ENCODE results near the gene CAPRIN1. TPM values are rescaled to one million over a fixed set of nuclear protein-coding genes. Genes with fewer than 3 reads are reported as not detected.

The CAPRIN1 gene
- total RNA-seq, 1 experiment from 2014 or later = 1,470 TPM

DNA sequence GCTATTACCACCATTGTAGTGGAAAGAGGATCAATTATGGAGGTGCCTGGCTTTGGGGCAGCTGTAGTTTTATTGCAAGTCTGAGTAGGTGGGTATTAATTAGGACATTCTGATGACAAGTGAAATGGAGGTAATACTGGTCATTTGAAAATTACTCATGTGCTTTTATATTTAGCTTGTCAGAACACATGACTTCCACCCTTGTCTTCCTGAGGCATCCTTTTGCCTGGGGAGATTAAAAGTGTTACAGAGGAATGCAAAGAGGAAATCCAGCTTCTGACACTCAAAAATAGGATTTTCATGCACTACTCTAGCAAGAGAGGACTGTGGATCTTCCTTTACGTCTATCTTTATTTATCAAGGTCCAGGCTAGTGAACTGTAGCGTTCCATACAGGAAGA, 44.7 kb upstream of the CAPRIN1 start:
- H3K4me3 ChIP-seq (ENCODE audit: low read depth, low read length, poor library complexity, severe bottlenecking) = no peak overlapping the region
- H3K36me3 ChIP-seq (ENCODE audit: insufficient read depth, low read length, poor library complexity, severe bottlenecking) = no peaks in the 10 kb centered on the region
- TF ChIP-seq, protein P1, sequence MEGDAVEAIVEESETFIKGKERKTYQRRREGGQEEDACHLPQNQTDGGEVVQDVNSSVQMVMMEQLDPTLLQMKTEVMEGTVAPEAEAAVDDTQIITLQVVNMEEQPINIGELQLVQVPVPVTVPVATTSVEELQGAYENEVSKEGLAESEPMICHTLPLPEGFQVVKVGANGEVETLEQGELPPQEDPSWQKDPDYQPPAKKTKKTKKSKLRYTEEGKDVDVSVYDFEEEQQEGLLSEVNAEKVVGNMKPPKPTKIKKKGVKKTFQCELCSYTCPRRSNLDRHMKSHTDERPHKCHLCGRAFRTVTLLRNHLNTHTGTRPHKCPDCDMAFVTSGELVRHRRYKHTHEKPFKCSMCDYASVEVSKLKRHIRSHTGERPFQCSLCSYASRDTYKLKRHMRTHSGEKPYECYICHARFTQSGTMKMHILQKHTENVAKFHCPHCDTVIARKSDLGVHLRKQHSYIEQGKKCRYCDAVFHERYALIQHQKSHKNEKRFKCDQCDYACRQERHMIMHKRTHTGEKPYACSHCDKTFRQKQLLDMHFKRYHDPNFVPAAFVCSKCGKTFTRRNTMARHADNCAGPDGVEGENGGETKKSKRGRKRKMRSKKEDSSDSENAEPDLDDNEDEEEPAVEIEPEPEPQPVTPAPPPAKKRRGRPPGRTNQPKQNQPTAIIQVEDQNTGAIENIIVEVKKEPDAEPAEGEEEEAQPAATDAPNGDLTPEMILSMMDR (conservative IDR thresholded peaks at IDR 0.05; ENCODE audit: low read depth, low read length) = no peak
- TF ChIP-seq EZH2 (IDR thresholded peaks at IDR 0.05; ENCODE audit: borderline replicate concordance, low read depth, low read length, poor library complexity, severe bottlenecking) = no peak
- CTCF ChIA-PET = interaction anchor here (0.6 to 1.2 kb wide), 2 partner anchors 9 to 19 kb away, joined by 3 to 5 read pairs; no protein-coding TSS in a partner anchor
- H3K4me1 ChIP-seq (ENCODE audit: insufficient read depth, low read length, poor library complexity, severe bottlenecking) = peaks cover 14% of the 10 kb centered on the region
- no TSS peak for BruUV-seq (replicated peaks)
- DNase-seq (ENCODE audit: low spot score) = no peak
- no peaks in the 10 kb centered on the region for H3K27me3 ChIP-seq (replicated peaks; ENCODE audit: insufficient read depth, low read depth, low read length, poor library complexity)
- intact Hi-C loops (cut with micrococcal nuclease; ENCODE audit: unreplicated experiment) = no loop called here
- H3K9me3 ChIP-seq (ENCODE audit: low read depth, low read length, poor library complexity, severe bottlenecking) = no peaks in the 10 kb centered on the region
- H3K27ac ChIP-seq (ENCODE audit: low read depth, low read length, poor library complexity, severe bottlenecking) = no peak overlapping the region
- POLR2A ChIA-PET (ENCODE audit: low non-redundant PET) = no interaction called here

DNA sequence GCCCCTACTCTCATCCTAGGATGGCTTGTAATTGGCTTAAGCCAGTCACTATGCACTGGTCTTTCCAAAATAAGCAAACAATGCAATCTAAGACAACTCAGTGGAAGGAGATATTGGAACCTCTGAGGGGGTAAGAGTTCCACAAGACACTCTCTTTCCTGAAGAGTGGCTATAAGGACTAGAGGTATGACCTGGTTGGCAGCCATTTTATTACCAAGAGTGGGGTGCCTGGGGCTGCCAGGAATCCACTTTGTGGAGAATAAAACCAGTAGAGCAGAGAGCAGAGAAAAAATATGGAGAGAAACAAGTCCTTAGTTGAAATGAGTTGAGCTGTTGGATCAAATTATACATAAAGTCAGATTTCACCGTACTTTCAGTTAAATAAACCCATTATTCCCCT, 38.8 kb upstream of the CAPRIN1 start:
- H3K36me3 ChIP-seq (ENCODE audit: insufficient read depth, low read length, poor library complexity, severe bottlenecking) = no peaks in the 10 kb centered on the region
- TF ChIP-seq, protein P1 (conservative IDR thresholded peaks at IDR 0.05; ENCODE audit: low read depth, low read length) = no peak
- TF ChIP-seq EZH2 (IDR thresholded peaks at IDR 0.05; ENCODE audit: borderline replicate concordance, low read depth, low read length, poor library complexity, severe bottlenecking) = no peak
- intact Hi-C loops (cut with micrococcal nuclease; ENCODE audit: unreplicated experiment) = no loop called here
- no peak overlapping the region for H3K4me3 ChIP-seq (ENCODE audit: low read depth, low read length, poor library complexity, severe bottlenecking)
- ChIA-PET POLR2A (ENCODE audit: low non-redundant PET) (no interaction called here), CTCF (no interaction called here)
- no peak for DNase-seq (ENCODE audit: low spot score)
- H3K9me3 ChIP-seq (ENCODE audit: low read depth, low read length, poor library complexity, severe bottlenecking) = no peaks in the 10 kb centered on the region
- no peaks in the 10 kb centered on the region for H3K4me1 ChIP-seq (ENCODE audit: insufficient read depth, low read length, poor library complexity, severe bottlenecking)
- H3K27me3 ChIP-seq (replicated peaks; ENCODE audit: insufficient read depth, low read depth, low read length, poor library complexity) = no peaks in the 10 kb centered on the region
- BruUV-seq (replicated peaks) = no TSS peak
- H3K27ac ChIP-seq (ENCODE audit: low read depth, low read length, poor library complexity, severe bottlenecking) = no peak overlapping the region

DNA sequence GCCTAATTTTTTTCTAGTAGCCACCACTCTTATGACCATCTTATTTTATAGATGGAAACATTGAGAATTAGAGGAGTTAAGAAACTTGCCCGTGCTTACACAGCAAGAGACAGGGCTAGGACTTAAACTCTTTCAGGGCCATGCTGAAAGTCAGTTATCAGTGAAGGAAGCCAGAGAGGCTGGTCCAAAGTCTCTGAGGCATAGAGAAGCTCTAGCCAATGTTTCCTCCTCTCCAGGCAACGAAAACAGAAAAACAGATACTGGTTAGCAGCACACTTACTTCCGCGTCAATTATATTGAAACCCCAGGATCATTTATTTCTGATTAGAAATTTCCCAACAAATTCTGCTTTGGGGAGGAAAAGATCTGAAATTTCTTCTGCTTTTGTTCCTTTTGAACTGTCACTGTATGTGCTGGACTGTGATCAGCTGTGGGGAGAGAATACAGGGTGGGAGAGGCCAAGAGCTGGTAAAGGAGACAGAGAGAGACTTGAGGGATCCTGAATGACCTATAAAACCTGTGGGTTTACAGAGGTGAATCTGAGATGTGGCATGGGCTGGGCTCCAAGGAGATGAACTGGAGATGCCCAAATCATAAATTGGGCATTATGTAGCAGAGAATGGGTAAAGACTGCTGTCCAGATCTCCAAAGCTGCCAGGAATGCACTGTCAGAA, 37.5 kb upstream of the CAPRIN1 start:
- intact Hi-C loops (cut with micrococcal nuclease; ENCODE audit: unreplicated experiment) = no loop called here
- Histone ChIP-seq H3K36me3 (ENCODE audit: insufficient read depth, low read length, poor library complexity, severe bottlenecking) (no peaks in the 10 kb centered on the region), H3K27me3 (replicated peaks; ENCODE audit: insufficient read depth, low read depth, low read length, poor library complexity) (no peaks in the 10 kb centered on the region), H3K4me3 (ENCODE audit: low read depth, low read length, poor library complexity, severe bottlenecking) (no peak overlapping the region), H3K4me1 (ENCODE audit: insufficient read depth, low read length, poor library complexity, severe bottlenecking) (no peaks in the 10 kb centered on the region), H3K9me3 (ENCODE audit: low read depth, low read length, poor library complexity, severe bottlenecking) (no peaks in the 10 kb centered on the region), H3K27ac (ENCODE audit: low read depth, low read length, poor library complexity, severe bottlenecking) (peak overlapping the region; percentile 0)
- POLR2A ChIA-PET (ENCODE audit: low non-redundant PET) = no interaction called here
- TF ChIP-seq, protein P1 (conservative IDR thresholded peaks at IDR 0.05; ENCODE audit: low read depth, low read length) = no peak
- no peak for TF ChIP-seq EZH2 (IDR thresholded peaks at IDR 0.05; ENCODE audit: borderline replicate concordance, low read depth, low read length, poor library complexity, severe bottlenecking)
- no TSS peak for BruUV-seq (replicated peaks)
- CTCF ChIA-PET = no interaction called here
- DNase-seq (ENCODE audit: low spot score) = no peak
